Hepatocyte (in vitro differentiated cells): Measurements from ENCODE around the gene NAV2. TPM values are rescaled to one million over a fixed set of nuclear protein-coding genes. Genes with fewer than 3 reads are reported as not detected.

Source experiments
- DNase-seq: peaks from one replicate; pipeline ENCODE4 v3.0.0-alpha.2; 2016; ENCODE audit warnings: low spot score
- H2AFZ ChIP-seq: fragments of 200-600 bp; sonication (generic); 2 replicates; pipeline ENCODE4 v1.6.0; 2016; ENCODE audit warnings: antibody characterized with exemption, mild to moderate bottlenecking
- H3K27ac ChIP-seq: fragments of 200-600 bp; sonication (generic); 2 replicates; pipeline ENCODE4 v1.5.1; 2016; ENCODE audit warnings: mild to moderate bottlenecking
- H3K27me3 ChIP-seq: fragments of 200-600 bp; sonication (generic); 2 replicates; pipeline ENCODE4 v1.6.1; 2016
- H3K36me3 ChIP-seq: fragments of 200-600 bp; sonication (generic); replicated peaks from 2 replicates; pipeline ENCODE4 v1.5.1; 2016; ENCODE audit warnings: low read depth; ENCODE audit not compliant: insufficient read depth
- H3K4me1 ChIP-seq: fragments of 200-600 bp; sonication (generic); 2 replicates; pipeline ENCODE4 v1.5.1; 2016; ENCODE audit warnings: mild to moderate bottlenecking, moderate library complexity; ENCODE audit not compliant: insufficient read depth
- H3K4me2 ChIP-seq: fragments of 200-600 bp; sonication (generic); 2 replicates; pipeline ENCODE4 v1.6.0; 2016
- H3K4me3 ChIP-seq: fragments of 200-600 bp; sonication (generic); 2 replicates; pipeline ENCODE4 v1.5.1; 2016; ENCODE audit warnings: mild to moderate bottlenecking
- H3K79me2 ChIP-seq: fragments of 200-600 bp; sonication (generic); 2 replicates; pipeline ENCODE4 v1.6.0; 2017; ENCODE audit warnings: mild to moderate bottlenecking
- H3K9me2 ChIP-seq: fragments of 200-600 bp; sonication (generic); replicated peaks from 2 replicates; pipeline ENCODE4 v1.6.0; 2017; ENCODE audit warnings: mild to moderate bottlenecking; ENCODE audit not compliant: insufficient read depth
- H3K9me3 ChIP-seq: fragments of 200-600 bp; sonication (generic); 2 replicates; pipeline ENCODE4 v1.5.1; 2016; ENCODE audit warnings: low read depth, mild to moderate bottlenecking
- H4K20me1 ChIP-seq: fragments of 200-600 bp; sonication (generic); 2 replicates; pipeline ENCODE4 v1.6.0; 2016; ENCODE audit warnings: mild to moderate bottlenecking; ENCODE audit not compliant: insufficient read depth, poor library complexity, severe bottlenecking
- EZH2 ChIP-seq: fragments of 200-600 bp; sonication (generic); IDR thresholded peaks from 2 replicates; pipeline ENCODE4 v1.6.1; 2016; ENCODE audit warnings: antibody characterized with exemption, mild to moderate bottlenecking, borderline replicate concordance
- EZH2phosphoT487 ChIP-seq: fragments of 200-600 bp; sonication (generic); IDR thresholded peaks from one replicate; pipeline ENCODE4 v1.6.1; 2018; ENCODE audit warnings: antibody characterized with exemption, mild to moderate bottlenecking, low read depth, moderate library complexity; ENCODE audit not compliant: unreplicated experiment, severe bottlenecking
- WGBS: methylation state at CpG from one replicate; pipeline ENCODE4 v1.1.6; 2016; ENCODE audit warnings: low lambda C conversion rate; ENCODE audit errors: missing lambda C conversion rate; 5-methylcytosine and 5-hydroxymethylcytosine counted together
- microRNA-seq: library from miRNA; unstranded; fragments of <30 nt; microRNA quantifications from one replicate; pipeline ENCODE4, GENCODE V29; 2017
- polyA plus RNA-seq: library from polyadenylated mRNA; unstranded; fragments of >200 nt; fragmentation: Nextera tagmentation; extraction: Ambion mirVana; gene quantifications from 2 replicates; pipeline ENCODE4 v1.2.1, GENCODE V29; 2016
- small RNA-seq: library from RNA; depleted of rRNA; stranded (forward); fragments of <200 nt; gene quantifications from one replicate; pipeline ENCODE3, GENCODE V24; 2014
- total RNA-seq: library from RNA; depleted of rRNA; stranded (reverse); fragments of >200 nt; gene quantifications from 2 replicates; pipeline ENCODE4 v1.2.3, GENCODE V29; 2014

Gene NAV2
- total and polyA plus RNA-seq, 2 experiments from 2014 or later, result 23.7 to 30.8 TPM

- H3K27me3 ChIP-seq, result peaks cover 91% of the 10 kb centered on the region
- no peak for DNase-seq
- H2AFZ ChIP-seq, result peak overlapping the region; percentile 10
- peaks cover 10% of the 10 kb centered on the region for H3K4me1 ChIP-seq
- WGBS, result 9% methylated on average over 22 of the region's 26 CpGs
- peak overlapping the region; percentile 49 for H3K4me3 ChIP-seq
- no peaks in the 10 kb centered on the region for H3K9me3 ChIP-seq
- H3K9me2 ChIP-seq, result no peaks in the 10 kb centered on the region
- H3K4me2 ChIP-seq, result peak overlapping the region; percentile 77
- TF ChIP-seq EZH2, result no peak
- peak; percentile 80 for TF ChIP-seq EZH2phosphoT487
- no peaks in the 10 kb centered on the region for H3K79me2 ChIP-seq
- H4K20me1 ChIP-seq, result no peaks in the 10 kb centered on the region
- no peak overlapping the region for H3K27ac ChIP-seq
- H3K36me3 ChIP-seq, result no peaks in the 10 kb centered on the region
Measured at GRCh38 chr11:20163783-20164481, 451.3 kb downstream of the NAV2 start.

Small RNA genes lying within 50 kb of the gene (microRNA-seq; reads per million reads assigned to microRNA genes)
- gene MIR4694, result not detected

Small RNA genes lying within 50 kb of the gene (small RNA-seq; reads per million reads assigned to genes)
- not detected for gene MIR4694
